Mucosa of descending colon (tissue), 3 donors: ENCODE data around the gene CLCNKB. TPM values are rescaled to one million over a fixed set of nuclear protein-coding genes. Genes with fewer than 3 reads are reported as not detected.
"Not testable (repeated sequence)": the region's sequence is repeated elsewhere in the genome, so short reads cannot be mapped to it uniquely, and the experiment has no call there.

ENCODE experiments used
- ATAC-seq: fragments of 200-7000 bp; cut with Tn5 transposase; one replicate; pipeline ENCODE4 v1.9.1; 2020; ENCODE audit warnings: mild to moderate bottlenecking, moderate library complexity
- DNase-seq, 3 donors: peaks; one replicate each; pipeline ENCODE4 v3.0.0-alpha.2; 2020
- H3K36me3 ChIP-seq: fragments of 200-600 bp; one replicate; pipeline ENCODE4 v1.8.0; 2021; ENCODE audit warnings: low read depth, mild to moderate bottlenecking
- H3K4me1 ChIP-seq: fragments of 200-600 bp; one replicate; pipeline ENCODE4 v1.8.0; 2021; ENCODE audit warnings: low read depth, mild to moderate bottlenecking
- H3K4me3 ChIP-seq: fragments of 200-600 bp; one replicate; pipeline ENCODE4 v1.8.0; 2021; ENCODE audit warnings: mild to moderate bottlenecking
- H3K9me3 ChIP-seq: fragments of 200-600 bp; one replicate; pipeline ENCODE4 v1.8.0; 2021; ENCODE audit warnings: mild to moderate bottlenecking
- CTCF ChIP-seq: fragments of 200-600 bp; IDR thresholded peaks from one replicate; pipeline ENCODE4 v1.8.0; 2022; ENCODE audit warnings: antibody characterized with exemption, mild to moderate bottlenecking
- intact Hi-C, 2 donors: fragments of 100-400 bp; cut with DNase I in 1 of 2; cut with micrococcal nuclease in 1 of 2; formaldehyde crosslinking; loops; one replicate each; pipeline versions ENCODE4 v1.11.0 to v1.11.1; 2022; cut with DNase I, micrococcal nuclease
- total RNA-seq, 3 donors: library from RNA; stranded (reverse); fragmentation: NEBNext Ultra II Directional in 2 of 3; extraction: Animal tissue kit (Norgen Biotek cat#: 25700) in 2 of 3; gene quantifications; one replicate each; pipeline versions ENCODE4 v1.2.1 to v1.2.4, GENCODE V29; 2021 to 2023
- donor health status: DM: no; HTN: no; CAD: no; lungs with moderate emphysema.
- donor health status: DM: no; HTN: no; CAD: no.
- donor health status: DM: no; HTN: yes; CAD: no.

The CLCNKB gene
- total RNA-seq, 3 donors from 2014 or later = 1.2 TPM; not detected in 2

- no peaks in the 10 kb centered on the region for H3K36me3 ChIP-seq
- peaks cover 2% of the 10 kb centered on the region for H3K4me1 ChIP-seq
- TF ChIP-seq CTCF = no peak
- H3K9me3 ChIP-seq = no peaks in the 10 kb centered on the region
- ATAC-seq (no peak), DNase-seq (no peak)
- intact Hi-C loops = loop anchor here in 1 of 2 donors (10.0 kb wide), 1 partner anchor 193 kb away; the partner anchor contains the start of gene UQCRHL
- H3K4me3 ChIP-seq = no peak overlapping the region
These were observed 45.8 kb upstream of the CLCNKB start for GRCh38 chr1:15997637-15998280.

GRCh38 chr1:15998929-15999328, 44.7 kb upstream of the CLCNKB start:
- no peaks in the 10 kb centered on the region for H3K36me3 ChIP-seq
- TF ChIP-seq CTCF = no peak
- DNase-seq = no peak
- intact Hi-C loops = loop anchor here in 1 of 2 donors (10.0 kb wide), 1 partner anchor 194 kb away; the partner anchor contains the start of gene UQCRHL
- H3K4me1 ChIP-seq = peaks cover 2% of the 10 kb centered on the region
- H3K4me3 ChIP-seq = no peak overlapping the region
- no peak for ATAC-seq
- no peaks in the 10 kb centered on the region for H3K9me3 ChIP-seq

GRCh38 chr1:16001274-16001673, 42.3 kb upstream of the CLCNKB start:
- not testable (repeated sequence) for ATAC-seq, H3K4me1 ChIP-seq, DNase-seq, H3K4me3 ChIP-seq, H3K9me3 ChIP-seq, H3K36me3 ChIP-seq
- intact Hi-C loops = loop anchor here in 1 of 2 donors (10.0 kb wide), 1 partner anchor 54 kb away; no protein-coding TSS in a partner anchor

GRCh38 chr1:16005597-16005996, 38.0 kb upstream of the CLCNKB start:
- intact Hi-C loops = loop anchor here in 1 of 2 donors (10.0 kb wide), 1 partner anchor 49 kb away; no protein-coding TSS in a partner anchor
- TF ChIP-seq CTCF = no peak

GRCh38 chr1:16006010-16006409, 37.6 kb upstream of the CLCNKB start:
- DNase-seq (no peak), ATAC-seq (no peak)
- Histone ChIP-seq H3K4me3 (no peak overlapping the region), H3K36me3 (no peaks in the 10 kb centered on the region), H3K9me3 (no peaks in the 10 kb centered on the region), H3K4me1 (no peaks in the 10 kb centered on the region)
- no peak for TF ChIP-seq CTCF
- intact Hi-C loops = loop anchor here in 1 of 2 donors (10.0 kb wide), 1 partner anchor 49 kb away; no protein-coding TSS in a partner anchor

More at GRCh38 chr1:16005597-16005996, 38.0 kb upstream of the CLCNKB start:
- DNase-seq (no peak), ATAC-seq (no peak)
- H3K4me1 ChIP-seq = no peaks in the 10 kb centered on the region
- H3K36me3 ChIP-seq = no peaks in the 10 kb centered on the region
- no peaks in the 10 kb centered on the region for H3K9me3 ChIP-seq
- H3K4me3 ChIP-seq = no peak overlapping the region
